ENCODE results near the gene SH3BP5. TPM values are rescaled to one million over a fixed set of nuclear protein-coding genes. Genes with fewer than 3 reads are reported as not detected.

SH3BP5 gene
- total RNA-seq, 1 experiment from 2014 or later, result 13.9 TPM

DNA sequence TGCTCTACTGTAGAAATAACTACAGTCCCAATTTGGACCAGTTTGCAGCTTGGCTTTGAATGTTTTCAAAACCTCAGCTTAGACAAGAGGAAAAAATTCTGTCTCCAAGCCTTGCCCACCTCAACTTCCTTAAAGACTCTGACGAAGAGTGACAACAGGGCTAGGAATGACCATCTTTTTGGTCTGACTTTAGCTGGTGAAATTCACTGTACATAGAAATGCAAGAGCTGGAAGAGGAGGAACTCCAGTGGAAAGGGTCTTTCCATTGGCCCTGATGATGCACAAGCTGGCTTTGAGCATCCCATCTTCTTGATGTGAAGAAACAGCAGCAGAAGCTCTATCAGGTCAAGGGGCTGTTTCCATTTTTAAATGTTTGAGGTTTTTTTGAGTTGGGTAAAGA is 22.7 kb upstream of the SH3BP5 start:
- intact Hi-C loops (cut with micrococcal nuclease), result no loop called here
- TF ChIP-seq ELF1 (IDR thresholded peaks at IDR 0.05; ENCODE audit: borderline replicate concordance, low read depth) (no peak), POLR2A (IDR thresholded peaks at IDR 0.05; ENCODE audit: borderline replicate concordance, extremely low read depth, insufficient read depth, insufficient read length) (no peak), SRF (IDR thresholded peaks at IDR 0.05; ENCODE audit: low read depth) (no peak), SP1 (IDR thresholded peaks at IDR 0.05; ENCODE audit: low read depth) (no peak), POLR2AphosphoS5 (IDR thresholded peaks at IDR 0.05; ENCODE audit: low read depth, low read length) (no peak), SIN3A (IDR thresholded peaks at IDR 0.05; ENCODE audit: low read depth) (no peak), TCF7L2 (IDR thresholded peaks at IDR 0.05; ENCODE audit: borderline replicate concordance, extremely low read depth, insufficient read depth, insufficient read length) (no peak), EZH2 (IDR thresholded peaks at IDR 0.05) (no peak), RAD21 (IDR thresholded peaks at IDR 0.05; ENCODE audit: low read depth) (no peak)
- TF ChIP-seq, protein P1, sequence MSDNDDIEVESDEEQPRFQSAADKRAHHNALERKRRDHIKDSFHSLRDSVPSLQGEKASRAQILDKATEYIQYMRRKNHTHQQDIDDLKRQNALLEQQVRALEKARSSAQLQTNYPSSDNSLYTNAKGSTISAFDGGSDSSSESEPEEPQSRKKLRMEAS (IDR thresholded peaks at IDR 0.05), result no peak
- TF ChIP-seq, protein P2, sequence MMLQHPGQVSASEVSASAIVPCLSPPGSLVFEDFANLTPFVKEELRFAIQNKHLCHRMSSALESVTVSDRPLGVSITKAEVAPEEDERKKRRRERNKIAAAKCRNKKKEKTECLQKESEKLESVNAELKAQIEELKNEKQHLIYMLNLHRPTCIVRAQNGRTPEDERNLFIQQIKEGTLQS (IDR thresholded peaks at IDR 0.05), result no peak
- TF ChIP-seq, protein P3, sequence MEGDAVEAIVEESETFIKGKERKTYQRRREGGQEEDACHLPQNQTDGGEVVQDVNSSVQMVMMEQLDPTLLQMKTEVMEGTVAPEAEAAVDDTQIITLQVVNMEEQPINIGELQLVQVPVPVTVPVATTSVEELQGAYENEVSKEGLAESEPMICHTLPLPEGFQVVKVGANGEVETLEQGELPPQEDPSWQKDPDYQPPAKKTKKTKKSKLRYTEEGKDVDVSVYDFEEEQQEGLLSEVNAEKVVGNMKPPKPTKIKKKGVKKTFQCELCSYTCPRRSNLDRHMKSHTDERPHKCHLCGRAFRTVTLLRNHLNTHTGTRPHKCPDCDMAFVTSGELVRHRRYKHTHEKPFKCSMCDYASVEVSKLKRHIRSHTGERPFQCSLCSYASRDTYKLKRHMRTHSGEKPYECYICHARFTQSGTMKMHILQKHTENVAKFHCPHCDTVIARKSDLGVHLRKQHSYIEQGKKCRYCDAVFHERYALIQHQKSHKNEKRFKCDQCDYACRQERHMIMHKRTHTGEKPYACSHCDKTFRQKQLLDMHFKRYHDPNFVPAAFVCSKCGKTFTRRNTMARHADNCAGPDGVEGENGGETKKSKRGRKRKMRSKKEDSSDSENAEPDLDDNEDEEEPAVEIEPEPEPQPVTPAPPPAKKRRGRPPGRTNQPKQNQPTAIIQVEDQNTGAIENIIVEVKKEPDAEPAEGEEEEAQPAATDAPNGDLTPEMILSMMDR (IDR thresholded peaks at IDR 0.05 in 2 of 3, conservative IDR thresholded peaks at IDR 0.05 in 1 of 3; ENCODE audit: borderline replicate concordance in 1 of 3, insufficient read depth in 1 of 3, low read depth in 2 of 3, low read length in 2 of 3), result no peak
- DNase-seq (ENCODE audit: low read depth, low spot score), result no peak
- Histone ChIP-seq H3K4me3 (replicated peaks in 1 of 2; ENCODE audit: low read depth in 1 of 2, low read length in 2 of 2) (no peak overlapping the region), H3K4me1 (ENCODE audit: control insufficient read depth in 1 of 2, insufficient read depth in 2 of 2, low read length in 2 of 2) (peaks cover 0 to 3% of the 10 kb centered on the region in 2 experiments; a peak in 1 of 4 replicates), H3K4me2 (ENCODE audit: low read length) (no peak overlapping the region), H3K36me3 (ENCODE audit: control insufficient read depth in 1 of 2, insufficient read depth in 2 of 2, low read length in 2 of 2) (no peaks in the 10 kb centered on the region), H4K20me1 (ENCODE audit: insufficient read depth) (no peaks in the 10 kb centered on the region), H2AFZ (ENCODE audit: low read depth, low read length, poor library complexity, severe bottlenecking) (no peak overlapping the region), H3K27me3 (ENCODE audit: insufficient read depth, low read length) (no peaks in the 10 kb centered on the region), H3K27ac (ENCODE audit: low read depth, low read length) (no peak overlapping the region), H3K9me2 (ENCODE audit: insufficient read depth) (no peaks in the 10 kb centered on the region), H3K9me3 (ENCODE audit: control insufficient read depth in 1 of 2, insufficient read depth in 1 of 2, low read depth in 1 of 2, low read length in 2 of 2) (no peaks in the 10 kb centered on the region), H3K9ac (ENCODE audit: low read length) (no peak overlapping the region), H3K79me2 (ENCODE audit: insufficient read depth, low read length) (no peaks in the 10 kb centered on the region)
- ATAC-seq, result no peak
- no TSS peak for BruUV-seq (replicated peaks)
- ChIA-PET CTCF (no interaction called here), POLR2A (no interaction called here), RAD21 (ENCODE audit: low non-redundant PET in 1 of 2, low total read pairs in 2 of 2, uncharacterized antibody in 2 of 2, unreplicated experiment in 2 of 2) (no interaction called here)
